ENCODE measurements around the gene RAI1.

DNA sequence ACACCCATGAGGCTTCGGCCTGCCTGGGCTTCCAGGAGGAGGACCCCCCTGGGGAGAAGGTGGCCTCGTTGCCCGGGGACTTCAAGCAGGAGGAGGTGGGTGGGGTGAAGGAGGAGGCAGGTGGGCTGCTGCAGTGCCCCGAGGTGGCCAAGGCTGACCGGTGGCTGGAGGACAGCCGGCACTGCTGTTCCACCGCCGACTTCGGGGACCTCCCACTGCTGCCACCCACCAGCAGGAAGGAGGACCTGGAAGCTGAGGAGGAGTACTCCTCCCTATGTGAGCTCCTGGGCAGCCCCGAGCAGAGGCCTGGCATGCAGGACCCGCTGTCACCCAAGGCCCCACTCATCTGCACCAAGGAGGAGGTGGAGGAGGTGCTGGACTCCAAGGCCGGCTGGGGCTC is 114.0 kb downstream of the RAI1 start:
- TF ChIP-seq EP300 (IDR thresholded peaks at IDR 0.05; ENCODE audit: borderline replicate concordance in 1 of 2, low read depth in 2 of 2, low read length in 2 of 2) = no peak
- TF ChIP-seq TCF12 (IDR thresholded peaks at IDR 0.05; ENCODE audit: low read depth, low read length) = no peak
- no peak for TF ChIP-seq RFX5 (IDR thresholded peaks at IDR 0.05; ENCODE audit: borderline replicate concordance, low read depth, low read length)
- no peak for TF ChIP-seq POLR2A (IDR thresholded peaks at IDR 0.05; ENCODE audit: control extremely low read depth in 1 of 2, low read depth in 2 of 2, low read length in 2 of 2)
- no peak for TF ChIP-seq CTCF (IDR thresholded peaks at IDR 0.05; ENCODE audit: control extremely low read depth in 1 of 3, insufficient read depth in 1 of 3, low read depth in 1 of 3, low read length in 3 of 3)
- TF ChIP-seq, protein P1, sequence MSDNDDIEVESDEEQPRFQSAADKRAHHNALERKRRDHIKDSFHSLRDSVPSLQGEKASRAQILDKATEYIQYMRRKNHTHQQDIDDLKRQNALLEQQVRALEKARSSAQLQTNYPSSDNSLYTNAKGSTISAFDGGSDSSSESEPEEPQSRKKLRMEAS (IDR thresholded peaks at IDR 0.05) = no peak
- TF ChIP-seq RXRA (IDR thresholded peaks at IDR 0.05; ENCODE audit: insufficient read depth, low read depth, low read length) = no peak
- TF ChIP-seq EZH2 (IDR thresholded peaks at IDR 0.05; ENCODE audit: low read depth, low read length, severe bottlenecking) = no peak

Data from H1 (cell line).